Karpas-422 (cell line): Measurements from ENCODE around the gene ORMDL2. TPM values are rescaled to one million over a fixed set of nuclear protein-coding genes. Genes with fewer than 3 reads are reported as not detected.
A peak's percentile ranks its signal among the peaks of the same experiment; 100 is the strongest.

Source experiments
- DNase-seq: peaks from one replicate; pipeline ENCODE4 v3.0.0-alpha.2; 2015
- H2AFZ ChIP-seq: fragments of 200-600 bp; sonication (generic); 2 replicates; pipeline ENCODE4 v1.6.1; 2014; ENCODE audit warnings: antibody characterized with exemption, low read length, mixed read lengths
- H3K27ac ChIP-seq: fragments of 200-600 bp; sonication (generic); 2 replicates; pipeline ENCODE4 v1.5.1; 2014; ENCODE audit warnings: mild to moderate bottlenecking, low read length, moderate library complexity
- H3K27me3 ChIP-seq: fragments of 200-600 bp; sonication (generic); 2 replicates; pipeline ENCODE4 v1.6.1; 2014; ENCODE audit warnings: low read length, mixed read lengths
- H3K36me3 ChIP-seq: fragments of 200-600 bp; sonication (generic); 2 replicates; pipeline ENCODE4 v1.6.1; 2014; ENCODE audit warnings: low read length, mixed read lengths; ENCODE audit not compliant: insufficient read depth
- H3K4me1 ChIP-seq: fragments of 200-600 bp; sonication (generic); 2 replicates; pipeline ENCODE4 v1.6.1; 2014; ENCODE audit warnings: mild to moderate bottlenecking, low read length, mixed read lengths
- H3K4me2 ChIP-seq: fragments of 200-600 bp; sonication (generic); 2 replicates; pipeline ENCODE4 v1.6.1; 2014; ENCODE audit warnings: low read length, low read depth, mild to moderate bottlenecking; ENCODE audit not compliant: poor library complexity, severe bottlenecking
- H3K4me3 ChIP-seq: fragments of 200-600 bp; sonication (generic); 2 replicates; pipeline ENCODE4 v1.5.1; 2014; ENCODE audit warnings: mild to moderate bottlenecking, antibody characterized with exemption, low read length, mixed read lengths
- H3K79me2 ChIP-seq: fragments of 200-600 bp; sonication (generic); 2 replicates; pipeline ENCODE4 v1.6.1; 2014; ENCODE audit warnings: mild to moderate bottlenecking, low read length, mixed read lengths
- H3K9ac ChIP-seq: fragments of 200-600 bp; sonication (generic); 2 replicates; pipeline ENCODE4 v1.6.0; 2014; ENCODE audit warnings: low read length
- H3K9me2 ChIP-seq: fragments of 200-600 bp; sonication (generic), shearing (Covaris generic); replicated peaks from 2 replicates; pipeline ENCODE4 v1.6.0; 2014; ENCODE audit warnings: mild to moderate bottlenecking, low read length, moderate library complexity; ENCODE audit not compliant: insufficient read depth
- H3K9me3 ChIP-seq: fragments of 300-700, 200-600 bp; sonication (generic); 2 replicates; pipeline ENCODE4 v1.6.1; 2014; ENCODE audit warnings: low read length, mixed read lengths
- H4K20me1 ChIP-seq: fragments of 200-600 bp; sonication (generic); 2 replicates; pipeline ENCODE4 v1.6.1; 2014; ENCODE audit warnings: mild to moderate bottlenecking, antibody characterized with exemption, low read length, low read depth; ENCODE audit not compliant: insufficient read depth
- total RNA-seq: library from RNA; depleted of rRNA; stranded (reverse); fragments of >200 nt; shearing (Covaris generic); gene quantifications from 2 replicates; pipeline ENCODE4 v1.2.3, GENCODE V29; 2014; ENCODE audit warnings: low replicate concordance; rRNA removed

Gene ORMDL2, protein sequence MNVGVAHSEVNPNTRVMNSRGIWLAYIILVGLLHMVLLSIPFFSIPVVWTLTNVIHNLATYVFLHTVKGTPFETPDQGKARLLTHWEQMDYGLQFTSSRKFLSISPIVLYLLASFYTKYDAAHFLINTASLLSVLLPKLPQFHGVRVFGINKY
- total RNA-seq: 32.6 and 37.4 TPM in 2 replicates

DNA sequence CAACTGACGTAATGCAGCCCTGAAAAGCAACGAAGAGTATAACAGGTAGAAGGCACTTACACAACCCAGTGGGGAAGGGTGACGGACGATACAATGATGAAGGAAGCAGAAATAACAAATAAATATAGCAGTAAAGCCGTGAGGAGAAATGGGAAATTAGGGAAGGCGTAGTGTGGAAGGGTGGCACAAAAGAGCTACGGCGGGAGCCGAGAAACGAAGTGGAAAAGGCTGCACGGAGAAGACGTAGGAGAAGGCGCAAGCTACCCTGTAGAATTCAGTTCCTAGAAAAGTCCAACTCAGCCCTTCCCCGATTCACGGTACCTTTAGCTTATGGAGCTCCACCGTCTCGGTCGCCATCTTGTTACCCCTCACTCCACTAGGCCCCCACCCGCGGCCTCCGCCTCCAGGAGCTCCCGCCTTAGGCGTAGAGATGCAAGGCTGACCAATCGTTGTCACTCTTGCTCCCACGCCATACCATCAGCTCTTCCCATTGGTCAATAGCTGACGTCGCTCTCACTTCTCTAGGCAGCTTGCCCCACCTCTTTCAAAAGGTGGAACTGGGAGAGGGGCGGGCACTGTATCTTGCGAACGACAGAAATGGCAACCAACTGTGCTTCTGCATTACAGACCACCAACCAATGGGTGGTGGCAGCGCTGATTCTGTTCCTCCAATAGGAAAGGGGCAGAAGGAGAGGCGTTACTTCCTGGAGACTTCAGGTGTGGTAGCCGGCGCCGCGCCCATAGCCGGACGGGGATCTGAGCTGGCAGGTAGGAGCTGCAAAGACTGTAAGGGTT lies at the start of gene ORMDL2, which contains the start of gene SARNP:
Gene ORMDL2, plus strand, starts transcription at position 697 of the 795 bp plus-strand sequence. CDS start 959 bp downstream, outside the sequence.
Gene SARNP, minus strand, starts transcription at position 380 of the 795 bp plus-strand sequence. Its CDS starts 23 bp downstream, at position 357.
- Histone ChIP-seq H3K4me1 (peaks cover 26% of the 10 kb centered on the region), H3K4me3 (peak within 1 kb of the TSS; percentile 91), H3K27me3 (no peaks in the 10 kb centered on the region), H3K9ac (peak within 1 kb of the TSS; percentile 87), H3K4me2 (peak within 1 kb of the TSS; percentile 90), H4K20me1 (peaks cover 3% of the 10 kb centered on the region; the same call in 1 of the 2 replicates), H2AFZ (peak within 1 kb of the TSS; percentile 53), H3K36me3 (peaks cover 50% of the 10 kb centered on the region), H3K9me3 (no peaks in the 10 kb centered on the region), H3K27ac (peak within 1 kb of the TSS; percentile 68), H3K79me2 (peaks cover 73% of the 10 kb centered on the region), H3K9me2 (no peaks in the 10 kb centered on the region)
- peak; percentile 100 for DNase-seq

DNA sequence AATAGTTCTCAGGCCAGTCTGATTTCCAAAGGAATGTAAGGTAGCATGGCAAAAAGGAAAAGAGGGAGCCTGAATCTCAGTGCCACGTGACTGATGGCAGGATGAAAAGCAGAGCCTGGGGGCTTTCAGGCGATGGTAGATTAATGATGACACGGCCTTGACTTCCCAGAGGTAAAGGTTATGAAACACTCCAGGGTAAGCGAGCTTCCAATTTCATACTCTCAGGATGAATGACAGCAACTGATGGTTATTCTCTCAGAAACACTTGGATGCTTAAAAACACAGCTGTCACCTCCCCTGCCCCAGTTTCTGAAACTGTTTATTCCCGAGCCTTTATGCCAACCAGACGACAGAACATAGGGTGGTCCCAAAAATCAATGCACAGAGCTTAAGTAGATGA lies 46.1 kb upstream of the ORMDL2 start:
- no peaks in the 10 kb centered on the region for H3K9me2 ChIP-seq
- no peaks in the 10 kb centered on the region for H3K9me3 ChIP-seq
- no peak overlapping the region for H3K27ac ChIP-seq
- no peak overlapping the region for H3K4me3 ChIP-seq
- H3K27me3 ChIP-seq: no peaks in the 10 kb centered on the region
- H2AFZ ChIP-seq: no peak overlapping the region
- H3K36me3 ChIP-seq: peaks cover 29% of the 10 kb centered on the region
- peaks cover 34% of the 10 kb centered on the region; the same call in 1 of the 2 replicates for H3K79me2 ChIP-seq
- 0 out of 2 replicates have a peak, but pooled peaks cover 3% of the 10 kb centered on the region for H4K20me1 ChIP-seq
- H3K4me1 ChIP-seq: no peaks in the 10 kb centered on the region
- no peak overlapping the region for H3K9ac ChIP-seq
- DNase-seq: no peak
- H3K4me2 ChIP-seq: no peak overlapping the region

DNA sequence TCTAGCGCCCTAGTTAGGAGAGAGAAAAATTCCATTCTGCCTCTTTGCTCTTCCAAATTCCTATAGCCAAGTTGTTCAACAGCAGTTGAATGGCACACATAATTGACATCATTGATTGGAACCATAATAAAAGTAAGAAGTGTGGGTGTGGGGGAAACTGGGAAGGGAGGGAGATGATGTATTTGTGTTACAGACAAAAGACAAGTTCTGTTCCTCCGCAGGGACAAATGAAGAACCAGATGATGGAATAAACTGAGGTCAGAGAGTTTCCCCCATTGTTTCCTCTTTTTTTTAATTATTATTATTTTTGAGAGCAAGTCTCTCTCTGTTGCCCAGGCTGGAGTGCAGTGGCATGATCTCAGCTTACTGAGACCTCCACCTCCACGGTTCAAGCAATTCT lies 40.0 kb upstream of the ORMDL2 start:
- H3K4me2 ChIP-seq: no peak overlapping the region
- 0 out of 2 replicates have a peak, but pooled peaks cover 3% of the 10 kb centered on the region for H4K20me1 ChIP-seq
- no peak overlapping the region for H2AFZ ChIP-seq
- no peak overlapping the region for H3K9ac ChIP-seq
- H3K4me3 ChIP-seq: no peak overlapping the region
- no peaks in the 10 kb centered on the region for H3K9me3 ChIP-seq
- H3K27me3 ChIP-seq: no peaks in the 10 kb centered on the region
- no peaks in the 10 kb centered on the region for H3K4me1 ChIP-seq
- H3K36me3 ChIP-seq: peaks cover 36% of the 10 kb centered on the region; the same call in 1 of the 2 replicates
- DNase-seq: no peak
- H3K27ac ChIP-seq: no peak overlapping the region
- H3K9me2 ChIP-seq: no peaks in the 10 kb centered on the region
- H3K79me2 ChIP-seq: peaks cover 29% of the 10 kb centered on the region; the same call in 1 of the 2 replicates

DNA sequence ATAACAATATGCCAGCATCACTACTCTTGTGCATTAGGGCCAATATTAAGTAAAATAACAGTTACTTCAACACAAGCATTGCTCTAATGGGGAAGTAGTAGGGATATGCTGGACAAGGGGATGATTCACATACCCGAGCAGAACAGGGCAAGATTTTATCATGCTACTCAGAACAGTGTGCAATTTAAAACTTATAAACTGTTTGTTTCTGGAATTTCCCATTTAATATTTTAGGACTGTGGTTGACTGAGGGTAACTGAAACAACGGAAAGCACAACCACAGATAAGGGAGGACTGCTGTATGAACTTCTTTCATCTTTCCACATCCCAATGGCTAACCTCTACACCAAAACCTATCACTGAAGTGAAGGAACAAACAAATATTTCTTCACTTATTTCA lies 37.2 kb upstream of the ORMDL2 start:
- Histone ChIP-seq H3K9ac (no peak overlapping the region), H3K27me3 (no peaks in the 10 kb centered on the region), H3K4me3 (no peak overlapping the region), H3K4me2 (no peak overlapping the region), H4K20me1 (no peaks in the 10 kb centered on the region), H3K9me3 (no peaks in the 10 kb centered on the region), H3K4me1 (no peaks in the 10 kb centered on the region), H2AFZ (no peak overlapping the region), H3K9me2 (no peaks in the 10 kb centered on the region), H3K36me3 (peaks cover 56% of the 10 kb centered on the region; the same call in 1 of the 2 replicates), H3K79me2 (peaks cover 19% of the 10 kb centered on the region), H3K27ac (no peak overlapping the region)
- DNase-seq: no peak

DNA sequence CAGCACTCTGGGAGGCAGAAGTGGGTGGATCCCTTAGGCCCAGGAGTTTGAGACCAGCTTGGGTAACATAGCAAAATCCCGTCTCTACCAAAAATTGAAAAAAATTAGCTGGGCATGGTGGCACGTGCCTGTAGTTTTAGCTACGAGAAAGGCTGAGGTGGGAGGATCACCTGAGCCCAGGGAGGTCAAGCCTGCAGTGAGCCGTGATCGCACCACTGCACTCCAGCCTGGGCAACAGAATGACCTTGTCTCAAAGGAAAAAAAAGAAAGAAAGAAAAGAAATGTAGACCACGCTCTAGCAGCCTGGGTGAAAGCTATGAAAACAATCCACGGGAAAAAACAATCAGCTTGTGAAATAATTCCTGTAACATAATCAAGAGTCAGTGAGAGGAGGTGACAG lies 29.3 kb upstream of the ORMDL2 start:
- Histone ChIP-seq H3K79me2 (peaks cover 16% of the 10 kb centered on the region), H3K36me3 (peaks cover 62% of the 10 kb centered on the region), H3K9me2 (no peaks in the 10 kb centered on the region), H3K9me3 (no peaks in the 10 kb centered on the region), H3K4me1 (no peaks in the 10 kb centered on the region), H4K20me1 (no peaks in the 10 kb centered on the region), H3K9ac (no peak overlapping the region), H3K4me3 (no peak overlapping the region), H2AFZ (no peak overlapping the region), H3K27me3 (no peaks in the 10 kb centered on the region), H3K4me2 (no peak overlapping the region), H3K27ac (no peak overlapping the region)
- no peak for DNase-seq

DNA sequence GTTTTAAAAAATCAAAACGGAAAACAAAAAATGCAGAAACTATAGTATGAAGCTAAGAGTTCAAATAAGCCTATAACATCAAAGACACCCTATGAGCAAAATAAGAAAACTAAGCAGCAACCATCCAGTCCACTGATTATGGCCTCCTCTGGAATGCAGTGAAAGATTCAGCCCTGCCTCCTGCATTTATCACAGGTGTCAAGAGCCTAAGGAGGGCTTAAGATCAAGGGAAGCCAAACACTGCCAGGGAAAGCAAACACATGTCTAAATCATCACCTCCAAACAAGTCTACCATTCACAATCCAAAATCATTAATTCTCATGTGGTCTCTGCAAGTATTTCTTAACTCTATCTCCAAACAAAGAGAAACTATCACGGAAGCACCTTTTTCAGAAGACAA lies 28.7 kb upstream of the ORMDL2 start:
- Histone ChIP-seq H3K9me3 (no peaks in the 10 kb centered on the region), H3K79me2 (peaks cover 22% of the 10 kb centered on the region), H4K20me1 (no peaks in the 10 kb centered on the region), H3K4me3 (no peak overlapping the region), H3K4me2 (no peak overlapping the region), H3K9me2 (no peaks in the 10 kb centered on the region), H3K27me3 (no peaks in the 10 kb centered on the region), H3K9ac (no peak overlapping the region), H2AFZ (no peak overlapping the region), H3K27ac (no peak overlapping the region), H3K4me1 (no peaks in the 10 kb centered on the region), H3K36me3 (peaks cover 62% of the 10 kb centered on the region)
- DNase-seq: no peak

DNA sequence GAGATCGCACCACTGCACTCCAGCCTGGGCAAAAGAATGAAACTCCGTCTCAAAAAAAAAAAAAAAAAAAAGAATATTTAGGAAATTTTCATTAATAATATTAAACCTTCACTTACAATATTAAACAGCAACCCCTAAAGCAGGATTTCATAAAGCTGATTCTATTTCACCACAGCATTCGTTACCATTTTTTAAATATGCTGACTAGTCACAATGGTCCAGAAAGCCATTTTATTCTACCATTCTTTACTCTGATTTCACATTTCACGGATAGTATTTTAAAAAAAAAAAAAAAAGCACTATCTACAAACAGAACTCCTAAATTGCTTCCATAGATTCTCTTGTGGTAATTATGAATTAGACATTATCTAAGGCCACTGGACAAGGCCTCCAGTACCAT lies 27.9 kb upstream of the ORMDL2 start:
- Histone ChIP-seq H3K9me2 (no peaks in the 10 kb centered on the region), H3K4me3 (no peak overlapping the region), H3K27ac (no peak overlapping the region), H3K27me3 (no peaks in the 10 kb centered on the region), H3K79me2 (peaks cover 24% of the 10 kb centered on the region), H3K9ac (no peak overlapping the region), H3K9me3 (no peaks in the 10 kb centered on the region), H2AFZ (no peak overlapping the region), H3K4me2 (no peak overlapping the region), H3K4me1 (no peaks in the 10 kb centered on the region), H3K36me3 (peaks cover 60% of the 10 kb centered on the region), H4K20me1 (no peaks in the 10 kb centered on the region)
- no peak for DNase-seq

DNA sequence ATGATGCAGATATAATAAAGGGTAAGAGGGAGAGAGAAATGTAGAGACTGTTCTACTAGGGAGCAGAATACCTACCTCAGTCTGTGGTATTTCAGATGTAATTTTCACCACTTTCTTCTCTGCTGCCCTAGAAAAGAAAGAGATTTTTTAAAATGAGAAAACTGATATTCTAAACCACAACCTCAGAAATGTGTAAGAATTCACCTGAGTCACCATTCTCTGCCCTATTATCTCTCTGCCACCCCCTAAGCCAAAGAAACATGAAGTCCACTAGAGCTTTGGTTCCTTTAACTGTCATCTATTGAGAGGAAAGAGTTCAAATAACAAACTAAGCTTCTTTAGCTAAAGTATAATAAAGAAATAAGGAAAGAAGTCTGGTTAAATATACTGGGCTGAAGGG lies 21.9 kb upstream of the ORMDL2 start:
- H3K9me3 ChIP-seq: no peaks in the 10 kb centered on the region
- no peak overlapping the region for H2AFZ ChIP-seq
- H3K9ac ChIP-seq: no peak overlapping the region
- no peaks in the 10 kb centered on the region for H3K27me3 ChIP-seq
- peaks cover 57% of the 10 kb centered on the region for H3K36me3 ChIP-seq
- peaks cover 46% of the 10 kb centered on the region for H3K79me2 ChIP-seq
- no peaks in the 10 kb centered on the region for H3K4me1 ChIP-seq
- DNase-seq: no peak
- H3K9me2 ChIP-seq: no peaks in the 10 kb centered on the region
- H3K27ac ChIP-seq: no peak overlapping the region
- no peak overlapping the region for H3K4me3 ChIP-seq
- no peak overlapping the region for H3K4me2 ChIP-seq
- 0 out of 2 replicates have a peak, but pooled peaks cover 3% of the 10 kb centered on the region for H4K20me1 ChIP-seq
